GM12874 (cell line): ENCODE results near the gene BGN.

Source experiments
- CTCF ChIP-seq: IDR thresholded peaks from 2 replicates; pipeline ENCODE4 v1.5.1; 2011; ENCODE audit warnings: low read depth, mild to moderate bottlenecking, control low read depth, low read length, moderate library complexity; ENCODE audit not compliant: insufficient read depth

Gene BGN

GRCh38 chrX:153533091-153533490 is 38.3 kb downstream of the BGN start:
- no peak for TF ChIP-seq CTCF

DNA sequence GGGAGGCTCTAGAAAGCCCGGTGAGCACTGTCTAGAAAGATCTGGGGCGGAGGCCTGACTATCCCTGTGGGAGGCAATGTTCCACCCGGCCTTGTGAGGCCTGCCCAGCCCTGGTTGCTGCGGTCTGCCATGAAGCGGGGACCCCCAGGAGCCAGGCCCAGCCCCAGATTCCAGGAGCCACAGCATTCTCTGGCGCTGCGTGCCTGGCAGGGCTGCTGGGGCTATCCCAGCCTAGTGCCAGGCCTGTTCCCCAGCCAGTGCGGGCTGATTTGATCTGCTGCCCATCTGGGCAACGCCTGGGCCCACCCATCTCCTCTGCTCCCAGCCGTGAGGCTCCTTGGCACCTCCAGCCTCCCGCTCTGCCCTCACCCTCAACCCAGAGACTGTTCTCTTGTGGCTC is 42.3 kb downstream of the BGN start:
- no peak for TF ChIP-seq CTCF

GRCh38 chrX:153537526-153538295 is 42.9 kb downstream of the BGN start:
- TF ChIP-seq CTCF, result no peak

DNA sequence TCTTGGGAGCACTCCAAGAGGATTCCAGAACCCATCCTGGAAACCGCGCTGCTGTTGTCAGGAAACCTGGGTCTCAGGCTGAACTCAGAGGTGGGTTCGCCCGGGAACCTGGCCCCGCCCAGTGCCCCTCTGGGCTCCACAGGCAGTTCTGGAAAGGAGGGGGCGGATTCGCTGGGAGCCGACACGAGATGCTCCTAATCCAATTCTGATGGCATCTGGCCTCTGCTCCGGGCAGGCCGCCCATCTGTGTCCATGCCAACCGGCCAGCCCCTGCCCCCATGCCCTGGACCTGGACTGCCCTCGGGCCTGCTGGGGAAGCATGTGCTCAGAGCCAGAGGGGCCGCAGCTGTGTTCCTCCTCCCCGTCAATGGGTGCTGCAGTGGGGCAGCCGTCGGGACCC is 43.6 kb downstream of the BGN start:
- no peak for TF ChIP-seq CTCF

DNA sequence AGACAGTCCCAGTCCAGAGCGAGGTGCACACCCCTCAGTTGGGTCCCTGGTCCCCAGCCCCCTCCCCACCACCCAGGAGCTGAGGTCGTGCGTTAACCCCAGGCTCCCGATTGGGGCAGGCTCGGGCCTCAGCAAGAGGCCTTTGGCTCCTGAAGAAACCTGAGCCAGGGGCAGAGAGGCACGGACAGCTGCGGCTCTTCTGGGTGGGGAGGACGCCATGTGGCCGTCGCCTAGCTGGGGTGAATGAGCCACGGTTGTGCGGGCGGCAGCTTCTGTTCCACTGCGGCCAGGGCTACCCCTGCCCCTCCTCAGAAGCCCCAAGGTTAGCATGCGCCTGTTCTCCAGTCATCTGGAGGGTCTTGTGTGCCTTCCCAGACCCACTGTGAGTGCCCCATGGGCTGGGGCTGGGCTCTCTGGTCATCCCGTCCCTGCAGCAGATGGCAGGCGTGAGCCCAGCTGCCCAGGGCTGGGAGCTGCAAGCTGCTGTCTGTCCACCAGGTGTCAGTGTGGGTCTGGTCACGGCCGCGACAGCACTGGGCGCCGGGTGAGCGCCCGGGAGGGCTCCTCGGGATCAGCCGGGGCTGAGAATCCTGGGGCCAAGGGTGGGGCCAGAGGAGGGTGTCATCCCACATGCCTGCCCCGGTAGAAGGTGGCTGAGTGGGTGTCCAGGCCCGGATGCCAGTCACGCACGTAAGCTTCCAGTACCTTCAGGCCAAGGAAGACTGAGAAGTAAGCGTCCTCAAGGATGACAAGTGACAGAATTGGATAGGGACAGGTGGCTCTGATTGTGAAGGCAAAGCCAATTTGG is 44.6 kb downstream of the BGN start:
- TF ChIP-seq CTCF, result peak; percentile 87

DNA sequence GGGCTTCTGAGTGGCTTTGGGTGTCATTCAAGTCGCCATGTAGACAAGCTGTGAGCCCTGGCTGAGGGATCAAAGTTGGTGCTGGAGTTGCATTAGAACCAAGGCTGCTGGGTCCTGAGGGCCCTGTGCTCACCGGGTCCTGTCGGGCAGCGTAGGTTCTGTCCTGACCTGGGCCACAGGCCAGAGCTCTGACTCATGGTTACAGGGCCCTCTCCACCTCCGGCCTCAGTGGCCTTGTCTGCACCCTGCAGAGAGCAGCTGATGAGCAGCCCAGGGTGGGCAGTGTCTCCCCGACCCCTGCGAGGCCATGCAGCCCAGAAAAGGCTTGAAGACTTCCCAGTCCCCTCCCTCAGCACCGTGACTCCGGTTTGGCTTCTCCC is 45.2 kb downstream of the BGN start:
- TF ChIP-seq CTCF, result no peak

DNA sequence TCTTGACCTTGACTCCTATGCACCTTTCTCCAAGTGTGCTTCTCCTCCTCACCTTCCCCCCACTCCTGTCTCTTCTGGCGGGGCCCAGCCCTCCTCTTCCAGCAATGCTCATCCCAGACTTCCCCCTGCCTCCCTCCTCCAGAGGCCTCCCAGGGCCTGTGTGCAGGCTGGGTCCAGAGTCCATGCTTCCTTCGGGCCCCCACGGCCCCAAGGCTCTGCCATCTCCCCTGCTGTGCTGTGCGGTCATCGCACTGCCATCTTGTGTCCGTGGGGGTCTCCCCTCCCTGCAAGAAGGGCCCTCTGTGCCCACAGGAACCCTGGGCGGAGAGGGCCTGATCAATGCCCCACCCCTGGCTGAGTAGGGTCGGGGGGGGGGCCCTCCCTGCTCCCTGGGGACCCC is 49.9 kb downstream of the BGN start:
- no peak for TF ChIP-seq CTCF
